ENCODE measurements around the gene NCOA1. TPM values are rescaled to one million over a fixed set of nuclear protein-coding genes. Genes with fewer than 3 reads are reported as not detected.
A peak's percentile ranks its signal among the peaks of the same experiment; 100 is the strongest.

NCOA1 gene
- 10 to 100 TPM; 34.8 to 55.6 (median 43.6) TPM for total RNA-seq
- long read RNA-seq, donor 1, partial matches to known transcripts = 11 of 39 reads
- long read RNA-seq, donor 1, other reads (novel, unspliced or antisense) = 28 of 39 reads
- long read RNA-seq, donor 2, partial matches to known transcripts = 1 of 1 reads
- long read RNA-seq, donor 2, other reads (novel, unspliced or antisense) = 0 of 1 reads

DNA sequence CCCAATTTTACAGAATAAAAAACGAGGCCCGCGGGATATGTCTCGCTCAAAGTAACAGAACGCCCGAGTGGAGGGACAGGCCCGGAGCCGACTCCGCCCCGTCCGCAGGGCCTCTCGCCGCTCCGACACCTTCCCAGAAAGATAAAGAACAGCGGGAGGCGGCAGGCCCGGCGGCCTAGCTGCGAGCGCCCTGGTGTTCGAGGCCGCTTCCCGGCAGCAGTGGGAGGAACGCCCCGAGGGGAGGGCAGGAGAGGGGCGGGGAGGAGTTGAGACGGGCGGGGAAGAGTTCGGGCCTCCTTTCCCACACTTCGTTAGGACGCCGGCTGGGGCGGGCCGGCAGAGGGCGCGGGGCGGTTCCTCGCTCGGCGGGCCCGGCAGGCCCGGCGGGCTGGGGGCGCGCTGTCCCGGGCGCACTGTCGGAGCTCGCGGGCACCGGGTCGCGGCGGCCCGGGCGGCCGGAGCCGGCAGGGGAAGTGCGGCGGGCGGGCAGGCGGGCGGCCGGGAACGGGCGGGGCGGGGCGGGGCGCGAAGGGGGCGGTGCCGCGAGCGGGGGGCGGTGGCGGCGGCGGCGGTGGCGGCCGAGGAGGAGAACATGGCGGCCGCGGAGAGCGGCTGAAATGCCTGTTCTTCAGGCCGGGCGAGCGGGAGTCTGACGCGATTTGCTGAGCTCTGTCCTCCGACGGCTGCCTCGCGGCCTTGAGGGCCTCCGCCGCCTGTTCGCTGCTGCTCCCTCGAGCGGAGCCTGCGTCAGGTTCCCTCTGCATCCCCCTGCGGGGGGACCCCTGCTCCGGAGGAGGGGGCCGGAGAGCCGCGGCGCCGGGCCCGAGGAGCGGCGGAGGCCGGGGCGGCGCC is at the start of gene NCOA1:
NCOA1 (plus strand) TSS at position 565 of the 852 bp plus-strand sequence. CDS start 167,424 bp downstream, outside the sequence.
- intact Hi-C loops (cut with DNase I, micrococcal nuclease) = no loop called here
- peak; percentile 89 for ATAC-seq
- no peaks in the 10 kb centered on the region for H3K36me3 ChIP-seq (ENCODE audit: low read depth)
- no peaks in the 10 kb centered on the region for H3K9me3 ChIP-seq
- no peak for TF ChIP-seq CTCF (IDR thresholded peaks at IDR 0.05)
- peaks cover 24% of the 10 kb centered on the region for H3K4me1 ChIP-seq (ENCODE audit: low read depth)
- peak within 1 kb of the TSS; percentile 84 for H3K4me3 ChIP-seq
- DNase-seq = peak; percentile 90 to 95 (median 94)

DNA sequence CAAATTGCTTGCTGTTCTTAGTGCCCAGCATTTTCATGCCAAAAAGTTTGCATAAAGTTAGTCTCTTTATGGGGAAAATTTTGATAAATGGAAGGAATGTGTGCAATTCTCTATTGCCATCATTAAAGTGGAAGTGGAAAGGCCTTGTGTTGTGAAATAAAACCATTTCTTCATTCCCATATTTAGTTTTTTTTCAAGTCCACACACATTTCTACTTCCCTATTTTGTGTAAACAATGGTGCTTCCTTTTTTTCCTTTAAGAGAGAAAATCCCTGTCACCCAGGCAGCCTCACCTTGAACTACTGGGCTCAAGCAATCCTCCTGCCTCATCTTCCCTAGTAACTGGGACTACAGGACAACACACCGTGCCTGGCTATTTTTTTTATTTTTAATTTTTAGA is 42.3 kb upstream of the NCOA1 start:
- peaks cover 7% of the 10 kb centered on the region for H3K9me3 ChIP-seq
- no peak for ATAC-seq
- intact Hi-C loops (cut with DNase I, micrococcal nuclease) = no loop called here
- no peak for TF ChIP-seq CTCF (IDR thresholded peaks at IDR 0.05)
- no peaks in the 10 kb centered on the region for H3K4me1 ChIP-seq (ENCODE audit: low read depth)
- no peak overlapping the region for H3K4me3 ChIP-seq
- DNase-seq = no peak
- H3K36me3 ChIP-seq (ENCODE audit: low read depth) = no peaks in the 10 kb centered on the region

GRCh38 chr2:24449344-24449743 is 41.7 kb upstream of the NCOA1 start:
- no peak for TF ChIP-seq CTCF (IDR thresholded peaks at IDR 0.05)
- no peaks in the 10 kb centered on the region for H3K36me3 ChIP-seq (ENCODE audit: low read depth)
- no peak overlapping the region for H3K4me3 ChIP-seq
- DNase-seq (no peak), ATAC-seq (no peak)
- H3K4me1 ChIP-seq (ENCODE audit: low read depth) = no peaks in the 10 kb centered on the region
- peaks cover 7% of the 10 kb centered on the region for H3K9me3 ChIP-seq
- intact Hi-C loops (cut with DNase I, micrococcal nuclease) = no loop called here

DNA sequence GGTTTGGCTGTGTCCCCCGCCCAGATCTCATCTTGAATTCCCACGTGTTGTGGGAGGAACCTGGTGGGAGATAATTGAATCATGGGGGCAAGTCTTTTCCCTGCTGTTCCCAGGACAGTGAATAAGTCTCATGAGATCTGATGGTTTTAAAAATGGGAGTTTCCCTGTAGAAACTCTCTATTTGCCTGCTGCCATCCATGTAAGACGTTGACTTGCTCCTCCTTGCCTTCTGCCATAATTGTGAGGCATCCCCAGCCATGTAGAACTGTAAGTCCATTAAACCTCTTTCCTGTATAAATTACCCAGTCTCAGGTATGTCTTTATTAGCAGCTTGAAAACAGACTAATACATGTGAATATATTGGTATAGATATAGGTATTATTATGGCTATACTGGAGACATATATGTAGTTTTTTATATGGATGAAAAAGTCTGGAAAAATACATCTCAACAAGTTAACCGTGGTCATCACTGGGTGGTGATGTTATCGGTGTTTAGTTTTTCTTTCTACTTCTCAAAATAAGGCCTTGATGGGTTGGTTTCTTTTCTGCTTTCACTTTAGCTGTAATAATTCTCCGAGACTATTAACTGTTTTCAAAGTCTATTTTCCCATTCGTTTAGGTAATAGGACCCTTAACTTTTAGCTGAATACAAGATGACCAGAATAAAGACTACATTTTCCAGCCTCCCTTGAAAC is 39.1 kb upstream of the NCOA1 start:
- no peaks in the 10 kb centered on the region for H3K36me3 ChIP-seq (ENCODE audit: low read depth)
- H3K4me3 ChIP-seq = no peak overlapping the region

GRCh38 chr2:24452502-24452885 is 38.6 kb upstream of the NCOA1 start:
- TF ChIP-seq CTCF (IDR thresholded peaks at IDR 0.05) = no peak
- Histone ChIP-seq H3K4me3 (no peak overlapping the region), H3K36me3 (ENCODE audit: low read depth) (no peaks in the 10 kb centered on the region), H3K9me3 (peaks cover 7% of the 10 kb centered on the region), H3K4me1 (ENCODE audit: low read depth) (peaks cover 2% of the 10 kb centered on the region)
- intact Hi-C loops (cut with DNase I, micrococcal nuclease) = no loop called here
- ATAC-seq = no peak
- DNase-seq = no peak

More for the DNA sequence above, 39.1 kb upstream of the NCOA1 start:
- DNase-seq (no peak), ATAC-seq (no peak)
- peaks cover 7% of the 10 kb centered on the region for H3K9me3 ChIP-seq
- TF ChIP-seq CTCF (IDR thresholded peaks at IDR 0.05) = no peak
- intact Hi-C loops (cut with DNase I, micrococcal nuclease) = no loop called here
- peaks cover 2% of the 10 kb centered on the region for H3K4me1 ChIP-seq (ENCODE audit: low read depth)
